GM10248 (cell line): ENCODE results near the gene TGFBR2.
A peak's percentile ranks its signal among the peaks of the same experiment; 100 is the strongest.

ENCODE experiments used
- CTCF ChIA-PET: fragments of 300-600 bp; sonication (Branson Sonifier 250); formaldehyde crosslinking; extraction: SDS; loops from one replicate; lab custom pipeline; 2021; ENCODE audit warnings: antibody characterized with exemption; lab: Yijun Ruan, JAX
- POLR2A ChIA-PET: fragments of 350-650 bp; sonication (Branson Sonifier 250); formaldehyde crosslinking; extraction: SDS; loops from one replicate; lab custom pipeline; 2020; ENCODE audit warnings: antibody characterized with exemption; lab: Yijun Ruan, JAX
- DNase-seq: peaks from one replicate; pipeline ENCODE4 v3.0.0; 2012; ENCODE audit errors: extremely low spot score
- CTCF ChIP-seq: IDR thresholded peaks from 2 replicates; pipeline ENCODE4 v1.5.1; 2012; ENCODE audit warnings: mild to moderate bottlenecking, low read depth; ENCODE audit errors: extremely low read depth, missing control alignments, control extremely low read depth

The TGFBR2 gene

GRCh38 chr3:30645077-30645476 lies 38.7 kb downstream of the TGFBR2 start:
- no peak for TF ChIP-seq CTCF
- CTCF ChIA-PET = no interaction called here
- DNase-seq = no peak
- POLR2A ChIA-PET = no interaction called here

- ChIA-PET CTCF (no interaction called here), POLR2A (no interaction called here)
- TF ChIP-seq CTCF = no peak
- no peak for DNase-seq
Observed at GRCh38 chr3:30646181-30646876, 39.9 kb downstream of the TGFBR2 start.

- CTCF ChIA-PET = interaction anchor here (1.0 to 1.3 kb wide), 2 partner anchors 9 to 76 kb away, joined by 3 read pairs; no protein-coding TSS in a partner anchor
- DNase-seq = no peak
- no peak for TF ChIP-seq CTCF
- POLR2A ChIA-PET = no interaction called here
Observed at GRCh38 chr3:30646961-30647752, 40.8 kb downstream of the TGFBR2 start.

GRCh38 chr3:30648670-30649357 lies 42.4 kb downstream of the TGFBR2 start:
- POLR2A ChIA-PET = no interaction called here
- TF ChIP-seq CTCF = no peak
- CTCF ChIA-PET = no interaction called here
- DNase-seq = no peak

GRCh38 chr3:30649572-30650318 lies 43.3 kb downstream of the TGFBR2 start:
- CTCF ChIA-PET = no interaction called here
- TF ChIP-seq CTCF = no peak
- POLR2A ChIA-PET = no interaction called here
- peak; percentile 21 for DNase-seq

GRCh38 chr3:30650348-30650995 lies 44.1 kb downstream of the TGFBR2 start:
- ChIA-PET CTCF (no interaction called here), POLR2A (no interaction called here)
- no peak for DNase-seq
- TF ChIP-seq CTCF = no peak
